HL-60 (cell line): ENCODE data around the gene LENEP.

Experiments
- DNase-seq, 2 experiments: peaks; one replicate each; pipeline ENCODE4 v3.0.0-alpha.2; 2010 to 2020; ENCODE audit warnings: low read depth in 1 of 2, low spot score in 1 of 2
- H3K27ac ChIP-seq: fragments of 250-450 bp; sonication (Bioruptor Pico); replicated peaks from 2 replicates; pipeline ENCODE4 v1.5.1; 2020; ENCODE audit warnings: mild to moderate bottlenecking, moderate library complexity
- H3K27me3 ChIP-seq: fragments of 250-450 bp; sonication (Bioruptor Pico); 2 replicates; pipeline ENCODE4 v1.5.1; 2021; ENCODE audit warnings: mild to moderate bottlenecking, moderate library complexity; ENCODE audit not compliant: insufficient read depth, poor library complexity, severe bottlenecking
- H3K4me3 ChIP-seq: replicated peaks from 2 replicates; pipeline ENCODE4 v1.5.1; 2011; ENCODE audit warnings: mild to moderate bottlenecking, control low read depth, low read length; ENCODE audit not compliant: insufficient read depth
- CTCF ChIP-seq: IDR thresholded peaks from one replicate; pipeline ENCODE4 v1.5.1; 2011; ENCODE audit warnings: low read length, control low read depth, inconsistent platforms; ENCODE audit not compliant: insufficient read depth
- GABPA ChIP-seq: IDR thresholded peaks from 2 replicates; pipeline ENCODE4 v1.6.1; 2012; ENCODE audit warnings: low read depth
- POLR2AphosphoS5 ChIP-seq: IDR thresholded peaks from 2 replicates; pipeline ENCODE4 v1.6.1; 2012; ENCODE audit warnings: low read depth
- REST ChIP-seq: IDR thresholded peaks from 2 replicates; pipeline ENCODE4 v1.6.1; 2012; ENCODE audit warnings: low read depth; ENCODE audit not compliant: insufficient replicate concordance
- SPI1 ChIP-seq: IDR thresholded peaks from 2 replicates; pipeline ENCODE4 v1.6.1; 2012; ENCODE audit warnings: low read depth, mild to moderate bottlenecking, borderline replicate concordance

Gene LENEP

GRCh38 chr1:155019377-155020245 is 26.2 kb downstream of the LENEP start:
- DNase-seq: no peak
- Histone ChIP-seq H3K27ac (no peak overlapping the region), H3K27me3 (no peaks in the 10 kb centered on the region), H3K4me3 (no peak overlapping the region)
- TF ChIP-seq REST (no peak), SPI1 (no peak), POLR2AphosphoS5 (no peak), CTCF (no peak), GABPA (no peak)

GRCh38 chr1:155022136-155022926 is 28.9 kb downstream of the LENEP start:
- Histone ChIP-seq H3K27ac (no peak overlapping the region), H3K4me3 (no peak overlapping the region)
- DNase-seq: no peak

More at GRCh38 chr1:155022136-155022926, 28.9 kb downstream of the LENEP start:
- TF ChIP-seq REST (no peak), CTCF (no peak), POLR2AphosphoS5 (no peak), GABPA (no peak), SPI1 (no peak)
- H3K27me3 ChIP-seq: no peaks in the 10 kb centered on the region
